ENCODE results near the gene RASA2.

DNA sequence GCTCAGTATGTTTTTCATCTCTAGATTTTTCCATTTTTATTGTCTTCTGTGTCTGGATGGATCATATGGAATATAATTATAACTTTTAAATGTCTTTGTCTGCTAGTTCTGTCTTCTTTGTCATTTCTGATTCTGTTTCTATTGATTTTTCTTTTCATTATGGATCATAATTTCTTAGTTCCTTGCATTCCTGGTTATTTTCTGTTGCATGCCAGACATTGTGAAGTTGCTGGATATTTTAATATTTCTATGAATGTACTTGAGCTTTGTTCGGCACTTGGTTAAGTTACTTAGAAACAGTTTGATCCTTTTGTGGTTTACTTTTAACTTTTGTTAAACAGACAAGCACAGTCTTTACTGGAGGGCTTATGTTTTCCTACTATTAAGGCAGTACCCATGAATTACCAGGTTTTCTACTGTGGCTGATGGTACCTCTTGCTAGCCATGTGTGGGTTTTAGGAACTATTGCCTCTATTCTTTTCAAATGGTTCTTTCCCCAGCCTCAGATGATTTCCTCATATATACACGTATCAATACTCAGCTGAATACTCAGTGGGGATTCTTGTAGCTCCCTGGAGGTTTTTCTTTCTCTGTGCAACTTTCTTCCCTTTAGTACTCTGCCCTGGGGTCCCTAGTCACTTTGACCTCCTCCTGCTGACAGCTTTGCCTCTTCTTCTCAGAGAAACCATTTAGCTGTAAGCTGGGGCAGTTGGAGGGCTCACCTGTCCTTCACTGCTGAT lies 64.3 kb downstream of the RASA2 start:
- TF ChIP-seq TAF1 (conservative IDR thresholded peaks at IDR 0.05) (no peak), RXRA (IDR thresholded peaks at IDR 0.05) (no peak), RAD21 (IDR thresholded peaks at IDR 0.05) (no peak), EGR1 (IDR thresholded peaks at IDR 0.05; ENCODE audit: low read depth in 2 of 2) (no peak)
- TF ChIP-seq, protein P1, sequence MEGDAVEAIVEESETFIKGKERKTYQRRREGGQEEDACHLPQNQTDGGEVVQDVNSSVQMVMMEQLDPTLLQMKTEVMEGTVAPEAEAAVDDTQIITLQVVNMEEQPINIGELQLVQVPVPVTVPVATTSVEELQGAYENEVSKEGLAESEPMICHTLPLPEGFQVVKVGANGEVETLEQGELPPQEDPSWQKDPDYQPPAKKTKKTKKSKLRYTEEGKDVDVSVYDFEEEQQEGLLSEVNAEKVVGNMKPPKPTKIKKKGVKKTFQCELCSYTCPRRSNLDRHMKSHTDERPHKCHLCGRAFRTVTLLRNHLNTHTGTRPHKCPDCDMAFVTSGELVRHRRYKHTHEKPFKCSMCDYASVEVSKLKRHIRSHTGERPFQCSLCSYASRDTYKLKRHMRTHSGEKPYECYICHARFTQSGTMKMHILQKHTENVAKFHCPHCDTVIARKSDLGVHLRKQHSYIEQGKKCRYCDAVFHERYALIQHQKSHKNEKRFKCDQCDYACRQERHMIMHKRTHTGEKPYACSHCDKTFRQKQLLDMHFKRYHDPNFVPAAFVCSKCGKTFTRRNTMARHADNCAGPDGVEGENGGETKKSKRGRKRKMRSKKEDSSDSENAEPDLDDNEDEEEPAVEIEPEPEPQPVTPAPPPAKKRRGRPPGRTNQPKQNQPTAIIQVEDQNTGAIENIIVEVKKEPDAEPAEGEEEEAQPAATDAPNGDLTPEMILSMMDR (IDR thresholded peaks at IDR 0.05; ENCODE audit: low read depth, low read length, missing input control): no peak
- TF ChIP-seq, protein P2, sequence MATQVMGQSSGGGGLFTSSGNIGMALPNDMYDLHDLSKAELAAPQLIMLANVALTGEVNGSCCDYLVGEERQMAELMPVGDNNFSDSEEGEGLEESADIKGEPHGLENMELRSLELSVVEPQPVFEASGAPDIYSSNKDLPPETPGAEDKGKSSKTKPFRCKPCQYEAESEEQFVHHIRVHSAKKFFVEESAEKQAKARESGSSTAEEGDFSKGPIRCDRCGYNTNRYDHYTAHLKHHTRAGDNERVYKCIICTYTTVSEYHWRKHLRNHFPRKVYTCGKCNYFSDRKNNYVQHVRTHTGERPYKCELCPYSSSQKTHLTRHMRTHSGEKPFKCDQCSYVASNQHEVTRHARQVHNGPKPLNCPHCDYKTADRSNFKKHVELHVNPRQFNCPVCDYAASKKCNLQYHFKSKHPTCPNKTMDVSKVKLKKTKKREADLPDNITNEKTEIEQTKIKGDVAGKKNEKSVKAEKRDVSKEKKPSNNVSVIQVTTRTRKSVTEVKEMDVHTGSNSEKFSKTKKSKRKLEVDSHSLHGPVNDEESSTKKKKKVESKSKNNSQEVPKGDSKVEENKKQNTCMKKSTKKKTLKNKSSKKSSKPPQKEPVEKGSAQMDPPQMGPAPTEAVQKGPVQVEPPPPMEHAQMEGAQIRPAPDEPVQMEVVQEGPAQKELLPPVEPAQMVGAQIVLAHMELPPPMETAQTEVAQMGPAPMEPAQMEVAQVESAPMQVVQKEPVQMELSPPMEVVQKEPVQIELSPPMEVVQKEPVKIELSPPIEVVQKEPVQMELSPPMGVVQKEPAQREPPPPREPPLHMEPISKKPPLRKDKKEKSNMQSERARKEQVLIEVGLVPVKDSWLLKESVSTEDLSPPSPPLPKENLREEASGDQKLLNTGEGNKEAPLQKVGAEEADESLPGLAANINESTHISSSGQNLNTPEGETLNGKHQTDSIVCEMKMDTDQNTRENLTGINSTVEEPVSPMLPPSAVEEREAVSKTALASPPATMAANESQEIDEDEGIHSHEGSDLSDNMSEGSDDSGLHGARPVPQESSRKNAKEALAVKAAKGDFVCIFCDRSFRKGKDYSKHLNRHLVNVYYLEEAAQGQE (IDR thresholded peaks at IDR 0.05): no peak
